ENCODE measurements around the gene TCHP.
"Not testable (repeated sequence)": the region's sequence is repeated elsewhere in the genome, so short reads cannot be mapped to it uniquely, and the experiment has no call there.

The TCHP gene, protein sequence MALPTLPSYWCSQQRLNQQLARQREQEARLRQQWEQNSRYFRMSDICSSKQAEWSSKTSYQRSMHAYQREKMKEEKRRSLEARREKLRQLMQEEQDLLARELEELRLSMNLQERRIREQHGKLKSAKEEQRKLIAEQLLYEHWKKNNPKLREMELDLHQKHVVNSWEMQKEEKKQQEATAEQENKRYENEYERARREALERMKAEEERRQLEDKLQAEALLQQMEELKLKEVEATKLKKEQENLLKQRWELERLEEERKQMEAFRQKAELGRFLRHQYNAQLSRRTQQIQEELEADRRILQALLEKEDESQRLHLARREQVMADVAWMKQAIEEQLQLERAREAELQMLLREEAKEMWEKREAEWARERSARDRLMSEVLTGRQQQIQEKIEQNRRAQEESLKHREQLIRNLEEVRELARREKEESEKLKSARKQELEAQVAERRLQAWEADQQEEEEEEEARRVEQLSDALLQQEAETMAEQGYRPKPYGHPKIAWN

DNA sequence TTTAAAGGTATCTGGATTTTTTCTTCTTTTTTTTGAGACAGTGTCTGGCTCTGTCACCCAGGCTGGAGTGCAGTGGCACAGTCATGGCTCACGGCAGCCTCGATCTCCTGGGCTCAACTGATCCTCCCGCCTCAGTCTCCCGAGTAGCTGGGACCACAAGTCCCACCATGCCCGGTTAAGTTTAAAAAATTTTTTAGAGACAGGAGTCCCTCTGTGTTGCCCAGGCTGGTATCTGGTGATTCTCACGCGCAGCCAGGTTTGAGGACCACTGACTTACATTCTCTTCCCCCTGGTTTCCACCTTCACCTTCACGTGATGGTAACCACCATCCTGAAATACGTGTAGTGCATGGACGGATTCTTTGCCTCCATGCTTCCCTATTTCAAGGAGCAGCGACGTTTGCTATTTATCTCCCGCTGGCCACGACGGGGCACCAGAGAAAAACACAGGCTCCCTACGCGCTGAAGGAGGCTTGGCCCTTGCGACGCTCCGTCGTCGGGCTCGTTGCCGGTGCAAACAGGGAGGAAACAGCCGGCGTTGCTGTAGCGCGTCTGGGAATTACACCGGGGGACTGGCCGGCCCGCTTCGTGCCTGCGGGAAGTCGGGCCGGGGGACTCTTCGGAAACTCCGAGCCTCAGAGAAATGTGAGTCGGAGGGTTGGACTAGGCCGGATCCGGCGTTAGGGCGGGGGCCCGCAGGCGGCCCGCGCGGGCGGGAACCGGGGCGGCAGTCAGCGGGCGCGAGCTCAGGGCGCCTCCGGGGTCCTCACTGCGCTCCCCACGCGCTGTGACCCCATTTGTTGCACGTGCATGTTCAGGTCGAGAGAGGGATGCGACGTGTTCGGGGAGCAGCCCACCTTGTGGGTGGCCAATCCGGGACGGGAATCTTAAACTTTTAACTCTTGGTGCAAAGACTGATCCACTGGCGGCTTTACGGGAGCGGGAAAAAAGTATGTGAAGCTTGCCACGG is at the start of gene TCHP:
TSS of gene TCHP (plus strand) at position 492 of the 969 bp plus-strand sequence. CDS start 2,753 bp downstream, outside the sequence.
- ChIA-PET CTCF (interaction anchor here (0.5 to 1.8 kb wide), 3 partner anchors 55 to 1462 kb away, joined by 3 to 9 read pairs (median 4); no protein-coding TSS in a partner anchor), POLR2A (ENCODE audit: low non-redundant PET) (no interaction called here)
- peak within 1 kb of the TSS; percentile 86 for H3K27ac ChIP-seq
- DNase-seq (ENCODE audit: low spot score) = peak; percentile 85
- peak; percentile 44; the same call in 1 of the 2 replicates for TF ChIP-seq CTCF (conservative IDR thresholded peaks at IDR 0.05; ENCODE audit: low read depth)

- POLR2A ChIA-PET (ENCODE audit: low non-redundant PET); H3K27ac ChIP-seq; DNase-seq (ENCODE audit: low spot score): not testable (repeated sequence)
- CTCF ChIA-PET = interaction anchor here (0.7 kb wide), 1 partner anchor 117 kb away, joined by 3 read pairs; no protein-coding TSS in a partner anchor
Observed at GRCh38 chr12:109850518-109850917, 49.6 kb upstream of the TCHP start.

- no peak for DNase-seq (ENCODE audit: low spot score)
- TF ChIP-seq CTCF (conservative IDR thresholded peaks at IDR 0.05; ENCODE audit: low read depth) = no peak
- ChIA-PET CTCF (interaction anchor here (0.8 to 2.6 kb wide), 2 partner anchors 9 to 10 kb away, joined by 3 to 13 read pairs; no protein-coding TSS in a partner anchor), POLR2A (ENCODE audit: low non-redundant PET) (interaction anchor here (1.0 kb wide), 1 partner anchor 24 kb away, joined by 3 read pairs; no protein-coding TSS in a partner anchor)
- H3K27ac ChIP-seq = no peak overlapping the region
Observed at GRCh38 chr12:109855377-109855776, 44.7 kb upstream of the TCHP start.

GRCh38 chr12:109857715-109858114 is 42.4 kb upstream of the TCHP start:
- H3K27ac ChIP-seq = peak overlapping the region; percentile 12; the same call in 1 of the 2 replicates
- POLR2A ChIA-PET (ENCODE audit: low non-redundant PET) = no interaction called here
- no peak for TF ChIP-seq CTCF (conservative IDR thresholded peaks at IDR 0.05; ENCODE audit: low read depth)
- CTCF ChIA-PET = interaction anchor here (1.4 kb wide), 1 partner anchor 23 kb away, joined by 4 read pairs; no protein-coding TSS in a partner anchor
- no peak for DNase-seq (ENCODE audit: low spot score)

GRCh38 chr12:109858764-109859163 is 41.3 kb upstream of the TCHP start:
- peak overlapping the region; percentile 28 for H3K27ac ChIP-seq
- ChIA-PET POLR2A (ENCODE audit: low non-redundant PET) (no interaction called here), CTCF (interaction anchor here (0.6 to 2.5 kb wide), 2 partner anchors 13 to 53 kb away, joined by 3 to 11 read pairs; no protein-coding TSS in a partner anchor)
- no peak for TF ChIP-seq CTCF (conservative IDR thresholded peaks at IDR 0.05; ENCODE audit: low read depth)
- DNase-seq (ENCODE audit: low spot score) = no peak

DNA sequence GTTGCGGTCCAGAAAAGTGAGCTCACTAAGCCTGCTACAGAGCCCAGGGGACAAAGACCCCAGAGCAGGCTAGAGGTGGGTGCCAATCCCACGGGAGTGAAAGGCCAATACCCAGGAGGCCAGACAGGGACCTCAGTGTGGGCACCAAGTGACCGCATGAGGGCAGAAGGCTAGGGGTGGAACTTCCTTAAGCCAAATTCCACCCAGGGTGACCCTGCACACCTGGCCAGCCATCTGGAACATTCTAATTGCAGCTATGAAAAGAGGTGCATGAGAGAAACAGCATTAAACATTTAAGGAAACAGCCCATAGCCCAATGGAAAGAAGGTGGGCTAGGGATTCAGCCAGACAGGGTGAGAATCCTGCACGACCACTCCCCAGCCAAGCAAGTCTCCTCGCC is 39.1 kb upstream of the TCHP start:
- ChIA-PET CTCF (no interaction called here), POLR2A (ENCODE audit: low non-redundant PET) (no interaction called here)
- no peak for DNase-seq (ENCODE audit: low spot score)
- H3K27ac ChIP-seq = no peak overlapping the region
- no peak for TF ChIP-seq CTCF (conservative IDR thresholded peaks at IDR 0.05; ENCODE audit: low read depth)
